GM19023 (cell line): Measurements from ENCODE around the gene BAG1.

Experiments used
- ATAC-seq: cut with Tn5 transposase; IDR thresholded peaks from one replicate; pipeline ENCODE4 v1.9.1; 2021; ENCODE audit warnings: mild to moderate bottlenecking, moderate library complexity; ENCODE audit not compliant: unreplicated experiment

Gene BAG1

DNA sequence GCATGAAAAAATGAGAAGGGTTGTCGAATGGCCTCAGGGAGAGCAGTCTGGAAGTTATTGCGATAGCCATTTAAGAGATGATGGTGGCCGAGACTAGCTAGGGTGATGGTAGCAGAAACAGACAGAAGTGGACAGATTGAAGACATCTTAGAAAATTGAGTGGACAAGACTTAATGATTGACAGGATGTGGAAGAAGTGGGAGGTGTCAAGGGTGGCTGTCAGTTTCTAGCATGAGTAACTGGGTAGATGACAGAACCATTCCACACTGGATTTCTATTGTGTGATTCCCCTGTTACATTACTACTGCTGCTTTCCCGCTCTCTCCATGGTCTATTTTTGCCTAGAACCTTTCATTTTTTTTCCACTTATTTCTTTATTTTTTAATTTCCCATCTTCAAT is 13.0 kb upstream of the BAG1 start:
- no peak for ATAC-seq

DNA sequence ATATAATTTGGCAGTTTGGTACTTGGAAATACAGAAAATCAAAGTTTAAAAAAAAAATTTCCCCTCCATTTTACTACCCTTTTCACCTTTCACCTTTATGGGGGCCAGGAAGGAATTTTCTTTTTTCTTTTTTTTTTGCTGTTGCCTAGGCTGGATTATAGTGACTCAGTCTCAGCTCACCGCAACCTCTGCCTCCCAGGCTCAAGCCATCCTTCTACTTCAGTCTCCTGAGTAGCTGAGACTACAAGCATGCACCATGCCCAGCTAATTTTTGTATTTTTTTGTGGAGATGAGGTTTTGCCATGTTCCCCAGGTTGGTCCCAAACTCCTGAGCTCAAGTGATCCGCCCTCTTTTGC is 9.4 kb upstream of the BAG1 start:
- no peak for ATAC-seq

DNA sequence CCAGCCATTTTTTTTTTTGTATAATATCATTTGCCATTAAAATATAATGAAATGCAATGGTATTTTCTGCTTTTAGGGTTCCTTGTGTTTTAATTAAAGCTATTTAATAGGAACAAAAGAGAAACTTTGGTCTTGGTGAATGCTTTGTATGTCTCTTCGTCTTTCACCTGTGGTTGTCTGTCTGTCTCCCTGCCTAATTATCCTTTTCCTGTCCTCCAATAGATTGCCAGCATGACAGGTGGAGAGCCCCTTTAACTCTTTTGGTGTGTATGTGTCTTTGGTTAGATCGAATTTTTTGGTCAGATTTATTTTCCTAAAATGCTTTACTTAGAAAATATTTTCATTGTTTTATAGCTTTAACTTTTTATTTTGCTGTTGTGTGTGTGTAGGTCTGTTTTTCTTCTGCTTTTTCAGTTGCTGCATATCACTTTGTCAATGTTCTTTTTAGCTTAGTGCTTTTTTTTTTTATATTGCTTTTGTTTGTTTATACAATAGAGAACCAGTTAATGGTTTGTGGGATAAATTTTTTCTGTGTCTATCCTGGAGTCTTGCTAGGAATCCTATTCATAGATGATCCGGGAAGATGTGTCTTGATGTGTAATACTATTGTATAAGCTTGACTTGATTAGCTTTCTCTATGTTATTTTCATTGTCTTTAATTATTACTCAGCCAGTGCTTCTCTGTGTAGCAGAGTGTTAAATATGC is 8.9 kb upstream of the BAG1 start:
- ATAC-seq: no peak

DNA sequence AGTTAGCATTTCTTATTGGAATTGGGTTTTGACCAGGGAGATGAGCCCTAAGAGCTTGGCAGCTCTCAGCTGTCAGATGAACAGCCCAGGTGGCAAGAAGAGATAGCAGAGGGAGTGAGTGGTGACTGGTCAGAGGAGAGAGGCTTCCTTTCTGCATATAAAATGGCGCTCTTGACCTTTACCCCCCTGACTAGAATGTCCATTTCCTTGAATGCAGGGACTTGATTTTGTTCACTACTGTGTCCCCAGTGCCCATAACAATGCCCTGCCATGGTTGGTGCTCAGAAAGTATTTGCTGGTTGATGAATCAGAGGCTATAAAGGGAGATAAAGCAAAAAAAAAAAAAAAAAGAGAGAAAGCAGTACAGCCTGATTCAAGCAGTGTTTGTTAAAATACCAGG is 7.6 kb upstream of the BAG1 start:
- ATAC-seq: no peak

DNA sequence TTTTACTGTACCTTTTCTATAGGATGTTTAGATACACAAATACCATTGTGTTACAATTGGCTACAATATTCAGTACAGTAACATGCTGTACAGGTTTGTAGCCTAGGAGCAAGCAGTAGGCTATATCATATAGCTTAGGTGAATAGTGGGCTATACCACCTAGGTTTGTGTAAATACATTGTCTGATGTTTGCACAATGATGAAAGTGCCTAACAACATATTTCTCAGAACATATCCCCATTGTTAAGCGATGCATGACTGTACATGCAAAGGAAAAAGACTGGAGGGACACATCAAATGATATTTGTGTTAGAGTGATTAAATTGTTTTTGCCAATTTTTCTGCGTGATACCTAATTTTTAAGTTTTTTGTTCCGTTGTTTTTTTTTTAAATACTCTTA is 5.6 kb upstream of the BAG1 start:
- no peak for ATAC-seq

DNA sequence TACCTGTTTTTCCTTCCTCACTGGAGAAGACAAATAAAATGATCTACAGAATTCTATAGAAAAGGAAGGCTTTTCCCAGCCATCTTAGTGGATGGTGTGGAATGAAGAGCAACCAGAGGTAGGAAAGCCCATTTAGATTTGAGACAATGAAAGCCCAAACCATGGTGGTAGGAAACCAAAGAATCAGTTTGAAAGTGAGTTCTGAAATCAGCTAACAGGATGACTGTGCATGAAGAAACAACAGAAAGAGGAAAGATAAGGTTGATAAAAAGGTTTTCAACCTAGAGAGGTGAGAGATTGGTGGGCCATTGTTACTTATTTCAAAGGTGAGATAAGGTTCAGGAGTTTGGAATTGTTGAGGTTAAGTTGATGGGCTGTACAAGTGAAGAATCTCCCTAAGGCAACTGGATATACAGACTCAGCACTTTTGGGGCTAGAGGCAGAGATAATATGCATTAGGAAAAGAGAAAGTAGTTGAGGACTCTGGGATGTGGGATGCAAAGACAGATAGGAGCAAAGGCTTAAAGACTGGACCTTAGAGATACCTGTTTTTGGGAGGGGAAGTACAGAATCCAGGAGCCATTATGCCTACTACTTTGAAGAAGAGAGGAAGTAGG is 2.8 kb upstream of the BAG1 start:
- ATAC-seq: no peak

DNA sequence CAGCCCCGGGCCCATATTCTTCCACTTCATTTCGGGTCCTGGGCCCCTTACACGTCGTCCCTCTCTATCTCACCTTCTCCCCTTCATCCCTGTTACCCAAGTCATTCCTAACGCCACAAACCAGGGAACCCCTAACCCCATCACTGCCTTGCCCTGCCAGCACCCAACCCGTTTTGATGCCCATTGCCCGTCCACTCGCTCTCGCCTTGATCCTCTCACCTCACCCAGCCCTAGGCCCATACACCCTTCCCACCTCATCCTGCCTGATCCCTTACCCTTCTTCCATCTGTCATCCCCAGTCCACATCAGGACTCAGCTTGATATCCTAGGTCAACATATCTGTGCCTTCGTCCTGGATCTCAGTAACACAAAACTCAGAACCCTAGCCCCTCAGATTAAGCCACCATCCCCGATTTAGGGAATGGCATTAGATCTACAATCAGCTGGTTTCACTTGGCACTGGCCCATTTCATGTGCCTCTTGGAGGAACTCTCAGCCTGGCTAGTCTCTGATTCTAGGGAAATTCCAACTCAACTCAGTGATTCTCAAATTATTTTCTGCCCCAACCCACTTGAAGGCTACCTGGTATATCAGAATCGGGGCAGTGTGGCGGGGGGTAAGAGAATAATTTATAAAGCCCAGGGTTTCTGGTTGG is 830 bp upstream of the BAG1 start:
- ATAC-seq: no peak

DNA sequence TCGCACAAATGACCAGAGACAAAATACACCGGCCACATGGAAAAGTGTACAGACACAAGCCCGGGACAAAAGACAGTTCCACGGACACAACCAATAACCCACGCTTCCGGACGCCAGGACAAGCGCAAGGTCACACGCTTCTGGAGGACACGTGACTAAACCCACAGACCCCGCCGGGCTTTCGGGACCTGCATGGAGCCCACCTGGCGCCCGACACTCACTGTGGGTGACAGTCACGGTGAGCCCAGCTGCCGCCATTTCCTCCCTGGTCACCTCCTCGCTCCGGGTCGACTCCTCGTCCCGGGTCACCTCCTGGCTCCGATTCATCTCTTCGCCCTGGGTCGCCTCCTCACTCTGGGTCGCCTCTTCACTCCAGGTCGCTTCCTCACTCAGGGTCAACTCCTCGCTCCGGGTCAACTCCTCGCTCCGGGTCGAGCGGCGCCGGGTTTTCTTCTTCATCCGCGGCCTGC is 470 bp downstream of the BAG1 start:
- ATAC-seq: peak; percentile 51

DNA sequence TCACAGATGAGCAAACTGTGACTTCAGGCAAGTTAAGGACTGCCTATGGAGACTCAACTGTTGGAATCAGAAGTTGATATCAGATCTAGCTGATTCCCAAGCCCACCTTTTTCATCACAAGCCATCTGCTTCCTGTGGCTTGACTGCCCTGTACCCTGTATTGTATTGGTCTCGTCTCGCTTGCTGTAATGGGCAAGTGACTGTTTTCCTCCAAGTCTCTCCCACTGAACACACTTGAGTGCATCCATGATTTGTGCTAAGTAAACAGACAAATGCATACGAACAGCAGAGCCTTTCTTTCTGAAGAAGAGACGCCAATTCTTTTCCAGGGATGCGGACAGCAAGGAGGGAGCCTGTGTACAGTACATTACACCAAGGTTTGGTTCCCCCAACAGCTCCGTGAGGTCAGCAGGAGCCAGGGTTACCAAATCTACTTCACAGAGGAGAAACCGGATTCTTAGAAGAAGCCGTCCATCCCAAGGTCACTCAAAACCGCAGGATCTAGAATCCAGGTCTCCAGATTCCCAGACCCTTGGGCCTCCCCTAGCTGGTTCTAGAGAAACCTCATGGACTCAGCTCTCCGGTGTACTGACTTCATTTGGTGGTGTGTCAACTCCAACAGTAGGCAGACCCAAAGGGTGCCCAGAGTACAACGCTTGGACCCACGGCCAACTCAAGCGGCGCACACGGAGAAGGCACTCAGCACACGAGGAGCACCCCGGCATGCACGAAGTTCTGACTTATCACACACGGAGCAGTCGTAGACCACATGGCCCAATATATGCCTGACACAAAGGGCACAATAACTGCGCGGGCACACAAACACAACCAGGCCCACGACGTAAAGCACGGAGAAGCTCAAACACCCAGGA is 1.1 kb downstream of the BAG1 start:
- peak; percentile 11 for ATAC-seq

DNA sequence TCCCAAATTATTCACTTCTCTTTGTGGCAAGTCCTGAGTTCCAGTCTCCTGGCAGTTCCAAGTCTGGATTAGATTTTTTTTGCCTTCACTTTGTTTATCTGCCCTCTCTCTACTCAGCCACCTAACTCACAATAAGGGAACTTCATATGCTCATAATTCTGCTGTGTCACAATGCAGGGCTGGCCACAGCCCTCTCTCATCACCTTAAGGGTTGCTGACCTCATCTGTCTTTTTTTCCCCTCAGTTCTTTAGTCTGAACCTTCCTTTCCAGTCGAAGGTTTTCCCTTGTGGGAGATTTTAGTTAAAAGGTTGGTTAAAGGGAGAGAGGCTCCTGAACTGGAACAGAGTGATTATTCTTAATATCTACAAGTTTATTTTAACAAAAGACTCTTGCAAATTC is 4.1 kb downstream of the BAG1 start:
- no peak for ATAC-seq

DNA sequence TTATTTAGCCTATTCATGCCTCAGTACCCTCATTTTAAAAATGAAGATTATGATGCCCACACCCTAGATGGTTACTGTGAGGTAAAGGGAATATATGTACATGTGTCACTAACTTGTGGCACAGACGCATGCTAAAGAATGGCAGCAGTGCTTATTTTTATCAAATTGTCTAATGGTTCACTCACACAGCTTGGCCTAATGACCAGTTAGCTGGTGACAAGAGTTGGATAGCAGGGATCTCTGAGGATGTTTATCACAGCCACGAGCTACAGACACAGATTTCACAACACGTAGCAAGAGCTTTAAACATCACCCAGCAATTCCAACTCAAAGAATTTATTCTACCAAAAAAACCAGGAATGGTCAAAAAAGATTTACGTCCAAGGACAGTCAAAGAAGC is 7.2 kb downstream of the BAG1 start:
- no peak for ATAC-seq

DNA sequence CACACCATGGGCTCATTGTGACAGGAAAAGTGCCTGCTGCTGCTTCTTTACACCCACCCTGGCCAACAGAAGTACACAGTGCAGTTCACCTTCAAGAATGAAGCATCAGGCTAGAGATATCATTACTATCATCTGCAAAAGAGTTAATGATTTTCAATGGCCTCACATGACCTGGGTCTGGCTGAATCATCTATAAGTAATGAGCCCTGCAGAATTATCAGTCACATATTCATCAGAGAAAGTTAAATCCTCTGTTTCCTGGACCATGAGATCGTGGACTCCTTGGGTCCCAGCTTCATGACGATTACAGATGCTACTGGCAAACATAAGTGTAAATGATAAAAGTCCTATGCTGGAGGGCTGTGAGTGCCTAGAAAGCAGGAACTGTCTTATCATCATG is 8.3 kb downstream of the BAG1 start:
- ATAC-seq: no peak

DNA sequence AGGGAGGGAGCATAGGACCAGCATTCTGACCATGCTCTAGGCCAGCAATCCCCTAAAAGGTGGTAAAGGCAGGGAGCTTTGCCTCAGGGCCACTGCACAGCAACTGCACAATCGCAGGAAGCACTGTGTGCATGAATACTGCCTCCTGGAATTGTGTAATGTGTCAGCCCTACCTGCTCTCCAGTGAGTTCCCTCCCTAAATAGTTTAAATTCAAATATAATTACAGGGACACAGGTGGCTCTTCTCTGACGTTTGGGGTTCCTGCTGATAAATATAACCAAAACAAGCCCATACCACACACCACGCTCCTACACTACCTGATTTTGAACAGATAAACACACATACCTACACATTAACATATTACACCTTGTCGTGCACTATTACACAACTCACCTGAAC is 9.0 kb downstream of the BAG1 start:
- ATAC-seq: no peak

DNA sequence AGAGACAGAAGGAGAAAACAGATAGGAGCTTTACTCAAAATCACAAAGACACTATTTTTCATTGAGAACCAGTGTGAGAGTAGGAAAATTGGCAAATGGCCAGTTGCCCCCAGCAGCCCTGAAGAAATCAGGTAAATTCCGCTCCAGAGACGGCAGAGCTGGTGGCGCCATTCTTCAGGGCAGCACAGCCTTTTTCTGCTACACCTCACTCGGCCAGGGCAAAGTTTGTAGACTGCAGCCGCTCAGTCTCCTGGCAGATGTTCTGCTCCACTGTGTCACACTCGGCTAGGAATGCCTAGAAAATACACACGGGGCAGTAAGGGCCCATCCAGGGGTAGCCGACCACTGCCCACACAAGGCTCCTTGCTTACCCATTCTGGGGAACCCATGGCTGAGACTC is 9.5 kb downstream of the BAG1 start:
- ATAC-seq: no peak

DNA sequence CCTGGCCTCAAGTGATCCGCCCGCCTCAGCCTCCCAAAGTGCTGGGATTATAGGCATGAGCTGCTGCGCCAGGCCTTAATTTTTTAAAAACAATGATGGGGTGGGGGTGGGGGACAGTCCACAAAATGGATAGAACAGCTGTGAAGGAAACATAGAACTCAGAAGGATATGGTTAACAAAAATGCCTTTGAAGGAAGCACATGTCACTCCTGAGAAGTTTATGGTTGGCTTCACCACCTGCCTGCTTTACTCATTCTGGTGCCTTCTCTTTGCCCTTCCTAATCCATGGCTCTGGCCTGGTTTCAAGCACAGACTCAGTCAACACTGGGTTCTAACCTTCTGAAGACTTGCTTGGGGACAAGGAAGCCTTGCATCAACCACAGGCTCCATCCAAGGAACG is 10.3 kb downstream of the BAG1 start:
- ATAC-seq: no peak

DNA sequence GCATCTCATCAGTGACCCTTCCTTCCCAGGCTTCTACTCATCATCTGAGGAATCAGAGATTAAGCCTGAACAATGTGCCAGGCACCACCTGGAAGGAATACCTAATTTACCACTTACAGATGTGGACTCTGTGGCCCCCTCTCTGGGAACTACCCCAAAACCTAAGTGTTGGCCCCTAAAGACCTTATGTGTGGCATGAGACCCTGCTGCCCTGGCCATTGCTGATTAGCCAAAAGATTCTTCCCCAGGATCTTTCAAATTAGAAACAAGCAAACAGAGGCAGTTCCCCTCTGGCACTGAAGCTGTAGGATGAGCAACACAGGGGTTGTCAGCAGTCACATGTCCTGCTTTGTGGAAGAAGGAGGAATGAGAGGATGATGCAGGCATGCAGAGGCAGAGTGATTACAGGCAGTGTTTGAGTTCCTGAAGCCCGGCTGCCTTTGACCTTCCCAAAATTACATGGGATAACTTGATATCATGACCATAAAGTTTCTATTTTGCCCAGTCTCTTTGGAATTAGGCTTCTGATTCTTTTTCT is 14.0 kb downstream of the BAG1 start:
- no peak for ATAC-seq

DNA sequence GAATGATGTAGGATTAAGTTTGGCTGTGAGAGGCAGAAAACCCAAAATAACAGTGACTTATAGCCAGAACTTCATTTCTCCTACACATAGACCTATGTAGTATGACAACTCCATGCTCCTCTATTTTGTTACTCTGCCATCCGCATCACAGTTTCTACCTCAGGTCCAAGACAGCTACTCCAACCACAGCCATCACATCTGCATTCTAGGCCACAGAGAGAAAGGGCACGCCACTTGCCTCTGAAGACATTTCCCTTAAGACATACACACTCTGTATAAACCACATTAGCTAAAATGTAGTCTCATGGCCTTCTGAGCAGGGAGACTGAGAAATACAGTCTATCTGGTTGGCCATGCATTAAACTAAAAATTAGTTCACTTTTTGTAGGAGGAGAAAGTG is 14.5 kb downstream of the BAG1 start:
- no peak for ATAC-seq

DNA sequence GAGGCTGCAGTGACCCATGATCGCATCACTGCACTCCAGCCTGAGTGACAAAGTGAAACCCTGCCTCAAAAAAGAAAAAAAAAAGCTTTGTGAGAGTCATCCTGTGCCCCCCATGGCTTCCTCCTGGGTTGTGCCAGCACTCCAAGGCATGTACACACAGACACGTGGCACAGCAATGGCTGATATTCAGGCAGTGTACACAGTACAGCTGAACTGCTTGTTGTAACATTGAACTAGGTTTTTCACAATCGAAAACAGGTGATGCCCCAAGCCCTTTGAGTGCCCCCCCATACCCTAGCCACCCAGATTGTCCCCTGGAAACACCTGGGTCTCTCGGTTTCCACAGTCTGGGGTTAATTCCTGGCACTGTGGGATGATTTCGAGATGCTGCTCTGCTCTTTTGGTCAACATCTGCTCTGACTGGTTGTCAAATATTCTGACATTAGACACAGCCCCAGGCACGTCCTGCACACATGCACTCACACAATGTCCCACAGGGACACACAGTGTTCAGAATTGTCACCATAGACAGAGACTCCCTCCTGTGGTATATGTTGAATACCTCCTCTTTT is 15.3 kb downstream of the BAG1 start:
- peak; percentile 51 for ATAC-seq

DNA sequence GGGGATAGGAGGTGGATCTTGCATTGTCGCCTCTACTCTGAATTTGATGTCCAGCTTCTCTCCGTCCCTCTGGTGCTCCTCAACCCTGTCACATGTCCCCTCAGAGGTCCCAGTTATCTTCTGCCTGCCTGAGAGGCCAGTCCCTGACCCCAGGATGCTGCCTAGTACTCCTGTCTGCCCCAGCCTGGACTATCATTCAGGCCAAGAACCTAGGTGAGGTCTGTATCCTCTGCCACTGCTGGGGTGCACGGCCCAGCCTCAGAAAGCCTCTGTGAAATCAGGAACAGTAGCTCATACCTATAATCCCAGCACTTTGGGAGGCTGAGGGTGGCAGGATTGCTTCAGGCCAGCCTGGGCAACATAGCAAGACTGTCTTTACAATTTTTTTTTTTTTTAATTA is 15.9 kb downstream of the BAG1 start:
- ATAC-seq: no peak

DNA sequence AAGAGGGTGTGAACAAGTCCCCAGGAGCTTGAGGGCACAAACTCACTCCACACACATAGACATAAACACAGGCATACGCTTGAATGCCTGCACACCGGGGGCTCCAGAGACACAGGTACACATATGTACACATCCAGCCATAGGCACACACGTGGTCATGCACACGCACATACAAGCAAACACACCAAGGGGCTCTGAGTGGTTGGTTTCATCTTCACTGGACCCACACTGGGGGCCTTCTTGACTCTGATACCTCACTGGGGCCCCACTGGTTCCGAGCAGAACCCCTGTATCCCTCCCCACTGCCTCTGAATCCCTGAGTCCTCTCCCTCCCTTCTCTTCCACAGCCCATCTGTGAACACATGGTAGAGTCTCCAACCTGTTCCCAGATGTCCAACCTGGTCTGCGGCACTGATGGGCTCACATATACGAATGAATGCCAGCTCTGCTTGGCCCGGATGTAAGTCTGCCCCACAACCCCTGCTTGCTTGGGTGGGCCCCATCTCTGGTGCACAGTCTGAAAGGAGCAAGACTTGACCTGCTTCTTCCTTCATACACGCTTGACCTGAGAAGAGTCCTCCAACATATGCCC is 18.1 kb downstream of the BAG1 start:
- ATAC-seq: no peak

DNA sequence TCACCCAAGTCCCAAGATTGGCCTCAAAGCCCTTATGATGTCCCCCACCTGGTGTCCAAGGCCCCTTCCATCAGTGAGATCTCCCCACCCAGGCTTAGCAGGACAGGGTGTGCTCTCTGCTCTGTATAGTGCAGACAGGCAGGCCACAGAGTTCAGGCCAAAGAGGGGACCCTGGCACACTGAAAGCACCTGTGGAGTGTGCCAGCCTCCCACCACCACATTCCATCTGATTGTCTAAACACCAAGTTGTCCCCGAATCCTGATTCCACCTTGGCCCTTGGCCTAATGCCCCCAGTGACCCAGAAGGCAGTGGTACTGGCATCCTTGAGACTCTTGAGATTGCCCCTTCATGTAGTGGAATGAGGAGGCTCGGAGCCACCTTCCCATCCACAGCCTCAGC is 19.2 kb downstream of the BAG1 start:
- ATAC-seq: no peak
